GM23248 (cell line): ENCODE data around the gene CDRT4. TPM values are rescaled to one million over a fixed set of nuclear protein-coding genes. Genes with fewer than 3 reads are reported as not detected.

Source experiments
- DNase-seq: peaks from one replicate; pipeline ENCODE4 v3.0.0-alpha.2; 2015
- H2AFZ ChIP-seq: fragments of 200-600 bp; sonication (generic); 2 replicates; pipeline ENCODE4 v1.6.1; 2016; ENCODE audit warnings: antibody characterized with exemption
- H3F3A ChIP-seq: fragments of 200-600 bp; sonication (generic); 2 replicates; pipeline ENCODE4 v1.6.1; 2016; ENCODE audit warnings: mild to moderate bottlenecking, antibody characterized with exemption, mixed run types; ENCODE audit not compliant: insufficient read depth
- H3K27ac ChIP-seq: fragments of 200-600 bp; sonication (generic); 2 replicates; pipeline ENCODE4 v1.5.1; 2016; ENCODE audit warnings: mild to moderate bottlenecking
- H3K27me3 ChIP-seq: fragments of 200-600 bp; sonication (generic); replicated peaks from 2 replicates; pipeline ENCODE4 v1.6.1; 2016; ENCODE audit warnings: mild to moderate bottlenecking; ENCODE audit not compliant: insufficient read depth
- H3K36me3 ChIP-seq: fragments of 200-600 bp; sonication (generic); 2 replicates; pipeline ENCODE4 v1.6.1; 2016; ENCODE audit warnings: low read depth, mild to moderate bottlenecking
- H3K4me1 ChIP-seq: fragments of 200-600 bp; sonication (generic); 2 replicates; pipeline ENCODE4 v1.6.1; 2016; ENCODE audit warnings: mild to moderate bottlenecking; ENCODE audit not compliant: insufficient read depth
- H3K4me2 ChIP-seq: fragments of 200-600 bp; sonication (generic); one replicate; pipeline ENCODE4 v1.6.1; 2016; ENCODE audit warnings: mild to moderate bottlenecking; ENCODE audit not compliant: unreplicated experiment
- H3K4me3 ChIP-seq: fragments of 200-600 bp; sonication (generic); 2 replicates; pipeline ENCODE4 v1.5.1; 2016; ENCODE audit warnings: mild to moderate bottlenecking
- H3K79me2 ChIP-seq: fragments of 200-600 bp; sonication (generic); 2 replicates; pipeline ENCODE4 v1.6.1; 2016; ENCODE audit warnings: mild to moderate bottlenecking; ENCODE audit not compliant: insufficient read depth
- H3K9ac ChIP-seq: fragments of 200-600 bp; sonication (generic); 2 replicates; pipeline ENCODE4 v1.6.1; 2016; ENCODE audit warnings: mild to moderate bottlenecking
- H3K9me2 ChIP-seq: fragments of 200-600 bp; sonication (generic); 2 replicates; pipeline ENCODE4 v1.6.1; 2016; ENCODE audit warnings: mixed run types, mild to moderate bottlenecking, moderate library complexity; ENCODE audit not compliant: insufficient read depth
- H3K9me3 ChIP-seq: fragments of 200-600 bp; sonication (generic); one replicate; pipeline ENCODE4 v1.6.1; 2017; ENCODE audit warnings: low read depth
- H4K20me1 ChIP-seq: fragments of 200-600 bp; sonication (generic); 2 replicates; pipeline ENCODE4 v1.6.0; 2016; ENCODE audit not compliant: insufficient read depth
- EZH2 ChIP-seq: fragments of 200-600 bp; sonication (generic); IDR thresholded peaks from 2 replicates; pipeline ENCODE4 v1.6.1; 2018; ENCODE audit warnings: antibody characterized with exemption, mild to moderate bottlenecking; ENCODE audit not compliant: insufficient read depth, poor library complexity, severe bottlenecking
- EZH2phosphoT487 ChIP-seq: fragments of 200-600 bp; sonication (generic); IDR thresholded peaks from 2 replicates; pipeline ENCODE4 v1.6.1; 2018; ENCODE audit warnings: antibody characterized with exemption, moderate library complexity, mild to moderate bottlenecking, low read depth; ENCODE audit not compliant: insufficient read depth
- WGBS, 2 experiments: methylation state at CpG; one replicate each; pipeline ENCODE4 v1.1.6; 2015 to 2017; ENCODE audit warnings: low lambda C conversion rate in 2 of 2, low coverage in 1 of 2; ENCODE audit errors: missing lambda C conversion rate in 2 of 2; 5-methylcytosine and 5-hydroxymethylcytosine counted together
- in situ Hi-C: fragments of 300-500 bp; cut with MboI; formaldehyde crosslinking; loops from 2 replicates; pipeline ENCODE4 v1.15.0; 2020
- polyA plus RNA-seq: library from polyadenylated mRNA; unstranded; fragments of >200 nt; fragmentation: Nextera tagmentation; extraction: Ambion mirVana; gene quantifications from 2 replicates; pipeline ENCODE4 v1.2.1, GENCODE V29; 2016
- total RNA-seq: library from RNA; depleted of rRNA; stranded (reverse); fragments of >200 nt; shearing (Covaris generic); gene quantifications from 2 replicates; pipeline ENCODE4 v1.2.3, GENCODE V29; 2014

CDRT4 gene
- total and polyA plus RNA-seq, 2 experiments from 2014 or later: 3.0 to 3.8 TPM

GRCh38 chr17:15437303-15437635 lies 30.2 kb downstream of the CDRT4 start:
- no peak for DNase-seq
- no peak overlapping the region for H3K4me3 ChIP-seq
- no peaks in the 10 kb centered on the region for H3K9me2 ChIP-seq
- in situ Hi-C loops: loop anchor here (5.0 kb wide), 1 partner anchor 170 kb away; the partner anchor contains the start of gene PMP22
- no peaks in the 10 kb centered on the region for H4K20me1 ChIP-seq
- H3F3A ChIP-seq: 0 out of 2 replicates have a peak, but pooled peaks cover 3% of the 10 kb centered on the region
- H3K4me2 ChIP-seq: no peak overlapping the region
- H3K9me3 ChIP-seq: no peaks in the 10 kb centered on the region
- H3K36me3 ChIP-seq: no peaks in the 10 kb centered on the region
- H2AFZ ChIP-seq: no peak overlapping the region
- no peak for TF ChIP-seq EZH2phosphoT487
- TF ChIP-seq EZH2: no peak
- H3K27ac ChIP-seq: no peak overlapping the region
- H3K27me3 ChIP-seq: no peaks in the 10 kb centered on the region
- H3K4me1 ChIP-seq: peaks cover 11% of the 10 kb centered on the region; the same call in 1 of the 2 replicates
- H3K79me2 ChIP-seq: no peaks in the 10 kb centered on the region
- no peak overlapping the region for H3K9ac ChIP-seq

- in situ Hi-C loops: loop anchor here (5.0 kb wide), 1 partner anchor 169 kb away; the partner anchor contains the start of gene PMP22
- H4K20me1 ChIP-seq: no peaks in the 10 kb centered on the region
- WGBS, 2 experiments: 21 to 36% methylated on average over 3 of the region's 3 CpGs
- no peaks in the 10 kb centered on the region for H3K9me3 ChIP-seq
- H3K4me2 ChIP-seq: no peak overlapping the region
- no peaks in the 10 kb centered on the region for H3K9me2 ChIP-seq
- no peaks in the 10 kb centered on the region for H3K27me3 ChIP-seq
- peaks cover 11% of the 10 kb centered on the region; the same call in 1 of the 2 replicates for H3K4me1 ChIP-seq
- H3K4me3 ChIP-seq: no peak overlapping the region
- DNase-seq: peak; percentile 37
- H3K36me3 ChIP-seq: no peaks in the 10 kb centered on the region
- H2AFZ ChIP-seq: peak overlapping the region; percentile 47
- 0 out of 2 replicates have a peak, but pooled peaks cover 3% of the 10 kb centered on the region for H3F3A ChIP-seq
- H3K27ac ChIP-seq: no peak overlapping the region
- TF ChIP-seq EZH2 (no peak), EZH2phosphoT487 (no peak)
- no peaks in the 10 kb centered on the region for H3K79me2 ChIP-seq
- no peak overlapping the region for H3K9ac ChIP-seq
These were observed 30.7 kb downstream of the CDRT4 start for GRCh38 chr17:15436473-15437302.

GRCh38 chr17:15434956-15435355 lies 32.5 kb downstream of the CDRT4 start:
- no peak overlapping the region for H2AFZ ChIP-seq
- WGBS, 2 experiments: 91 to 92% methylated on average over 8 of the region's 8 CpGs
- no peak overlapping the region for H3K27ac ChIP-seq
- no peaks in the 10 kb centered on the region for H3K27me3 ChIP-seq
- H3F3A ChIP-seq: 0 out of 2 replicates have a peak, but pooled peaks cover 3% of the 10 kb centered on the region
- in situ Hi-C loops: loop anchor here (5.0 kb wide), 1 partner anchor 168 kb away; the partner anchor contains the start of gene PMP22
- H3K9me3 ChIP-seq: no peaks in the 10 kb centered on the region
- H3K79me2 ChIP-seq: no peaks in the 10 kb centered on the region
- TF ChIP-seq EZH2: no peak
- DNase-seq: no peak
- no peak overlapping the region for H3K9ac ChIP-seq
- peaks cover 11% of the 10 kb centered on the region; the same call in 1 of the 2 replicates for H3K4me1 ChIP-seq
- H3K9me2 ChIP-seq: no peaks in the 10 kb centered on the region
- H3K4me3 ChIP-seq: no peak overlapping the region
- H3K4me2 ChIP-seq: no peak overlapping the region
- no peaks in the 10 kb centered on the region for H4K20me1 ChIP-seq
- no peaks in the 10 kb centered on the region for H3K36me3 ChIP-seq

DNA sequence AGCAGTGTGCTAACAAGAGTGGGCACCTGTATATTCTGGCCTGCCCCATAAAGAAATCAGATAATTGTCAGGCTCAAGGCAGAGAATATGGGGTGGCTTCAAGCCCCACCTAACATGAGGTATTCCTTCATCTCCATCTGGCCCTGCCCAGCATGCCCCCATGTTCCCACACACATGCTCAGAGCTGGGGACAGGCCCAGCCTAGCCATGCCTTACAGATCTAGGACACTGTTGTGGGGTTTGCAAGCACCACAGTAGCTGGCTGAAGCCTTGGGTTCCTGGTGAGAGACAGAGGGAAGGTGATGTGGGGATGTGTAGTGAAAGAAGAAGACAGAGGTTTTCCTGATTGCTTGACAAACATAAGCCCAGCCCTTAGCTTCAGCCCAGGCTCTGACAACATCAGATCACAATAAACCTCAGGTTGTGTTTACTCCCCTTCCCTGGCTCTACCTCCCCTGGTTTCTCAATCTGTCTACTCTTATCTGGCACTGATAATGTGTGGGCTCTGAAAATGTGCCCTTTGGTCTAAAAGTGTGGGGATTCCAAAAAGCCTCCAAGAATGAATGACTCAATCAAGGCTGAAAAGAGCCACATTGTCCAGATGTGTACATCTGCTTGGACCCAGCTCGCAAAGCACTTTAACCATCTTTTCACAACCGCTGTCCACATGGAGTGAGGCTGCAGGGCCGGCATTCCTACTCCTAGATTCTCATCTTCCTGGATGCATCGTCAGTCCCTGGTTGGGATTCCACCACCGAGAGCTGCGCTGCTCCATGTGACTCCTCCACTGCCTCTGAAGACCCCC lies 34.4 kb downstream of the CDRT4 start:
- DNase-seq: peak; percentile 56
- no peak overlapping the region for H3K27ac ChIP-seq

More for the DNA sequence above, 34.4 kb downstream of the CDRT4 start:
- H3F3A ChIP-seq: no peaks in the 10 kb centered on the region
- H3K9me3 ChIP-seq: no peaks in the 10 kb centered on the region
- no peak for TF ChIP-seq EZH2phosphoT487
- TF ChIP-seq EZH2: no peak
- no peaks in the 10 kb centered on the region for H3K36me3 ChIP-seq
- H3K4me3 ChIP-seq: no peak overlapping the region
- no peaks in the 10 kb centered on the region for H3K27me3 ChIP-seq
- no peaks in the 10 kb centered on the region for H3K9me2 ChIP-seq
- 42 to 46% methylated on average over 6 of the region's 6 CpGs for WGBS, 2 experiments
- H4K20me1 ChIP-seq: no peaks in the 10 kb centered on the region
- peaks cover 11% of the 10 kb centered on the region; the same call in 1 of the 2 replicates for H3K4me1 ChIP-seq
- no peak overlapping the region for H3K9ac ChIP-seq
- no peaks in the 10 kb centered on the region for H3K79me2 ChIP-seq
- no peak overlapping the region for H2AFZ ChIP-seq
- no peak overlapping the region for H3K4me2 ChIP-seq
- in situ Hi-C loops: no loop called here
